Measurements from ENCODE around the gene FAM111A. TPM values are rescaled to one million over a fixed set of nuclear protein-coding genes. Genes with fewer than 3 reads are reported as not detected.

Gene FAM111A
- total RNA-seq, 1 donor from 2014 or later: 7.3 TPM

GRCh38 chr11:59175091-59175501, 32.4 kb downstream of the FAM111A start:
- intact Hi-C loops (cut with DNase I): no loop called here
- no peak for DNase-seq (ENCODE audit: low spot score)

DNA sequence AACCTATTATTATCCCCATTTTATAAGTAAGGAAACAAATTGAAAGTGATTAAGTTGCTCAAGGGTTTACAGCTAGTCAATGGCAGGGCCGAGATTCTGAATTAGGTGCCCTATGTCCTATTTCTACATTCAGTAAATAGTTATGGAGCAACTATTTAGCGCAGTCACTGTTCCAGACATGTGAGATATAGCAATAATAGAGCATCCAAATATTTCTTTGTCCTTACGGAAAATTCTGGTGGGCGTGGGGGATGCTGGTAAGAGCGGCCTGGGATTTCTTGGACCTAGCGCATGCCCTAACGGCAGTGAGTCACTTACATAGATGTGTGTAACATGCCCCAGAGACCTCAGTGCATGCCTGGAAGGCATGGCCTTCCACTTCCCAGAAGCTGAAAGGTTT, 33.7 kb downstream of the FAM111A start:
- DNase-seq (ENCODE audit: low spot score): no peak

GRCh38 chr11:59178402-59178801, 35.7 kb downstream of the FAM111A start:
- DNase-seq (ENCODE audit: low spot score): no peak
- intact Hi-C loops (cut with DNase I): no loop called here

More for the DNA sequence above, 33.7 kb downstream of the FAM111A start:
- intact Hi-C loops (cut with DNase I): no loop called here

DNA sequence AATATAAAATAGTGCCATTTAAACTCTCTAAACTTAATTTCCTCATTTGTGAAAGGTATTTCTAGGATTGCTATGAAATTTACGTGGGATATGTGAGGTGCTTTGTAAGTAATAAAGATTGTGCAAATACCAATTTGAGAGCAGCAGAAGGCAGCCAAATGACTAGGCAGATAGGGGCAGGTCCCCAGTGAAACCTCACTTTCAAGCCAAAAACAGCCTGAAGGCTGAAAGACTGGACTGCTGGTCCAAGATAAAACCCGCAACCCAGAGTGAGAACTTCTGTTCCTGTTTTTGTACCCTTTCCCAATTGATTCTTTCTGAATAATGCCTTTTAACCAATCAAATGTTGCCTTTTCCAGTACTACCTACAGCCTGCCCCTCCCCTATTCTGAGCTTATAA, 36.5 kb downstream of the FAM111A start:
- DNase-seq (ENCODE audit: low spot score): no peak
- intact Hi-C loops (cut with DNase I): no loop called here

GRCh38 chr11:59180168-59180776, 37.6 kb downstream of the FAM111A start:
- intact Hi-C loops (cut with DNase I): no loop called here
- no peak for DNase-seq (ENCODE audit: low spot score)

- DNase-seq (ENCODE audit: low spot score): no peak
- intact Hi-C loops (cut with DNase I): no loop called here
Observed at GRCh38 chr11:59180907-59181306, 38.3 kb downstream of the FAM111A start.

DNA sequence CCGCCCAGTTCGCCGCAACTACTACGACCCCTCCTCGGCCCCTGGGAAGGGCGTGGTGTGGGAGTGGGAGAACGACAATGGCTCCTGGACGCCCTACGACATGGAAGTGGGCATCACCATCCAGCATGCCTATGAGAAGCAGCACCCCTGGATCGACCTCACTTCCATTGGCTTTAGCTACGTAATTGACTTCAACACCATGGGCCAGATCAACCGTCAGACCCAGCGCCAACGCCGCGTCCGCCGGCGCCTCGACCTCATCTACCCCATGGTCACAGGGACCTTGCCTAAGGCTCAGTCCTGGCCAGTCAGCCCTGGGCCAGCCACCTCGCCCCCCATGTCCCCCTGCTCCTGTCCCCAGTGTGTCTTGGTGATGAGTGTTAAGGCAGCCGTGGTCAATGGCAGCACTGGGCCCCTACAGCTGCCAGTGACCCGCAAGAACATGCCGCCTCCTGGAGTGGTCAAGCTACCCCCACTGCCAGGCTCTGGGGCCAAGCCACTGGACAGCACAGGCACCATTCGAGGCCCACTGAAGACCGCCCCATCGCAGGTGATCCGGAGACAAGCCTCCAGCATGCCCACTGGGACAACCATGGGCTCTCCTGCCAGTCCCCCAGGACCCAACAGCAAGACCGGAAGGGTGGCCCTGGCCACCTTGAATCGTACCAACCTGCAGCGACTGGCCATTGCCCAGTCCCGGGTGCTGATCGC, 39.2 kb downstream of the FAM111A start:
- intact Hi-C loops (cut with DNase I): no loop called here
- no peak for DNase-seq (ENCODE audit: low spot score)

DNA sequence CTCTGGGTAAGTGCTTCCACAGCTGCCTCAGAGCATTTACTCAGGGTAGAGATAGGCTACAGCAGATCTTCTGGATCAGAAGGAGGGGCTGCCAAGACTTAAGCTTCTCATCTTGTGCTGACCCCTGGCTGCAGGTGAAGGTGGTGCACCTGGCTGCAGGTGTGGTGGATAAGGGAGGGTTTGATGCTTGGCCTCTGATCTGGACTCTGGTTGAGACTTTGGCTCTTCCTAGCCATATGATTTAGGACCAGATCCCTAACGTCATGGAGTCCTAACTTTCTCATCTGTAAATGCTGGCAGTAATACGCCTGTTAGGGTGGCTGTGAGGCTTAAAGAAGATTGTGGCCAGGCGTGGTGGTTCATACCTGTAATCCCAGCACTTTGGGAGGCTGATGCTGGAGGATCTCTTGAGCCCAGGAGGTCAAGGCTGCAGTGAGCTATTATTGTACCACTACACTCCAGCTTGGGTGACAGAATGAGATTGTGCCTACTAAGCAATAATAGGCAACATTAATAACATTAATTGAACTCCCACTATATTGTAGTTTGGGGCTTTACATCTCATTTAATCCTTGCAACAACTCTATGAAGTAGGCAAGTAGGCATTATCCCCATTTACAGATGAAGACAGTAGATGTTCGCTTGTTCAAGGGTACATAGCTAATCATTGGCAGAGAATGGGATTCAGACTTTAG, 39.9 kb downstream of the FAM111A start:
- intact Hi-C loops (cut with DNase I): no loop called here
- no peak for DNase-seq (ENCODE audit: low spot score)

DNA sequence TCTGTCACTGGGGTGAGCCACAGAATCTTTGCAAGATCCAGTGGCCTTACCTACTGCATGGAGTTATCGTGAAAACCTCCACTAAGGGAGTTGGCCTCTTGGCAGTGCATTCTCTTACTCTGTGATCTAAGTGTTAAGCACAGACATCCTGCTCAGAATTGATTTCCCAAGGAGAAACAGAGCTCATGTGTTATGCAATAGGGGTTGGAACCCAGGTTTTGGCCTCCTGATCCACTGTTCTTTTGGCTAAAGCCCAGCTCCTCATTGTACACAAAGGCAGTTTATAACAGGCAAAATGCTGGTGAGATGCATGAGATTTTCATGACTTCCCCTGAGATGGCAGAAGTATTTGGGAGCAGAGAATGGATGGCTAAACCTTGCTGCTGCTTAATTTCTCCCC, 41.1 kb downstream of the FAM111A start:
- intact Hi-C loops (cut with DNase I): no loop called here
- DNase-seq (ENCODE audit: low spot score): no peak

DNA sequence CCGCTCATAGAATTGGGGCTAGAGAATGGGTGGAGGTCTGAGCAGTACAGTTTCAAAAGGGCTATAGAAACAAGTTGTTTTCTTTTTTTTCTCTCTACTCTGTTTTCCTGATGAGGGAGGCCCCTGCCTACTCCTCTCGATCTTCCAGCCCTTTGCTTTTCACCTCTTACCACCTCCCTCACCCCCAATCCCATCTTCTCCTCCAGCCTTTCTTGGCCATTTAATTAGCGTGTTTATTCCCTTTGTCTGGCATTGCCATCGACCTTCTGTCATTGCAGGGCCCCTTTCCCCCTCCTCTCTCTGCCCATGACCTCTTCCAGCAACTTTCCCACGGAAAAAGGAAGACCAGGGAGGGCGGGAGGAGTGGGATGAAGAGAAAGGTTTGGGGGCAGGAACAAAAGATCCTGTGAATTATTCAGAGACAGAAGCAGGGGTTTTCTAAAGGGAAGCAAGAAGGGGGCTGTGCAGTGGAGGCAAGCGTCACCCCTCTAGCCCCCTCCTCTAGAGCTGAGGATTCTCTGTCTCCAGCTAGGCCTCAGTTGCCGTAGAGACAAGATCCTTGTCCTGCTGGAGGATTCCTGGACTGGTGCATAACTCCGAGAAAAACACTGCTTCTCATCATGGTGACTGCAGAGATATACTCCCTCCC, 42.2 kb downstream of the FAM111A start:
- intact Hi-C loops (cut with DNase I): no loop called here

DNA sequence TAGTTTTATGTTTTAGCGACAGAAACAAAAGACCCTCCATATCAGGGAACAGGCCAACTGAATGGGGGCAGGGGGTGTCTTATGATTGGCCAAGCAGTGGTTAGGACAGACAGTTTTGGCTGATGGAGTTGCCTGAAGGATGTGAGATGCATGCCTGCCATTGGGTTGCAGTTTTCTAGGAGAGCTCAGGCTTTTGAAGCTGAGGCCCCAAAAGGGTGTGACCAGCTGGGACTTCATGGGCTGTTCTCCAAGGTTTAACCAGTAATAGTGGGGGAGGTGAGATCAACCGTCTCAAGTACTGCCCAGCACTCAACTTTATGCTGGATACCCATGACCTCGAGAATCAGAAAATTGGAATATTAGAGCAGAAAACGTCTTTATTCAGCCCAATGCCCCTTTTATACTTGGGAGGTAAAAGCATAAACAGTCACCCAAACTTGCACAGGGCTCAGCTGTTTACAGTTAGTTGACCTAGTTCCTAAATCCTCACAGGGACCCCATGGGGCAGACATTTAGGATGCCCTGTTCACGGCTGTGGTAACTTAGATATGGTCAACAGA, 42.8 kb downstream of the FAM111A start:
- intact Hi-C loops (cut with DNase I): no loop called here
- no peak for DNase-seq (ENCODE audit: low spot score)

More for the DNA sequence above, 42.2 kb downstream of the FAM111A start:
- DNase-seq (ENCODE audit: low spot score): no peak

DNA sequence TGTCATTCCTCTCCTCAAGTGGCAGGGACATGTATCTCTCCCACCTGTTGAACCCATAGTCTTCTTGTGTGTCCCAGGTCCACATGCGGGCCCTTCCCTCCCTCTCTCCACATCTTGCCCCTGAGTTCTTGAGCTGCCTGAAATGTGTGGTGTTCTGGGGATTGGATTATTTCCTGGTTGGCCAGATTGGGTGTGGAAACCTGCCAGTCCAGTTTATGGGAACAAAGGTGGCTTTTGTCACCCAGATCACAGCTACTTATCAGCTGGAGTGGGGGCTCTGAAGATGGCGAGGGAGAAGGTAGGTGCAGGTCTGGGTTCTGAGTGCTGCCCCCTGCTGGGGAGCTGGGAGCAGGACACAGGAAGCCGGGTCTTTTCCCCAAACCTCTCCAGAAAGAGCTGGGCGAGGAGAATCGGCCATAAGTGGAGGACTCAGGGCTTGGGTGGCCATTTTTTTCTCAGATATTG, 43.5 kb downstream of the FAM111A start:
- intact Hi-C loops (cut with DNase I): no loop called here
- no peak for DNase-seq (ENCODE audit: low spot score)

DNA sequence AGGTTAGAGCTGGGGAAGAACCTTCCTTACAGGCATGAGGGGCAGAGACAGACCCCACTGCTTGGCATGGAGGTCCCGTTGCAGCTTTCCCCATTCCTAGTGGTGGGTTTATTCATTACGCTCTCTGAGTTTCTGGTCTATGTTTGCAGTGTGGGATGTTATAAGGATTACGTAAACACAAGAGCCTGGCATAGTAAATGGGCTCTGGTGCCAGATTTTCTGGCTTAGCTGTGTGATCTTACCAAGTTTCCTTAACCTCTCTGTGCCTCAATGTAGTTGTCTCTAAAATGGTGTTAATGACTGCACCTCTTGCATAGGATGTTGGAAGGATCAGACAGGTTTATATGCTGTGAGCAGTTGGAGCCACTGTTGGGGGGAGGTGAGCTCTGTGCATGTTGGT, 44.4 kb downstream of the FAM111A start:
- DNase-seq (ENCODE audit: low spot score): no peak

DNA sequence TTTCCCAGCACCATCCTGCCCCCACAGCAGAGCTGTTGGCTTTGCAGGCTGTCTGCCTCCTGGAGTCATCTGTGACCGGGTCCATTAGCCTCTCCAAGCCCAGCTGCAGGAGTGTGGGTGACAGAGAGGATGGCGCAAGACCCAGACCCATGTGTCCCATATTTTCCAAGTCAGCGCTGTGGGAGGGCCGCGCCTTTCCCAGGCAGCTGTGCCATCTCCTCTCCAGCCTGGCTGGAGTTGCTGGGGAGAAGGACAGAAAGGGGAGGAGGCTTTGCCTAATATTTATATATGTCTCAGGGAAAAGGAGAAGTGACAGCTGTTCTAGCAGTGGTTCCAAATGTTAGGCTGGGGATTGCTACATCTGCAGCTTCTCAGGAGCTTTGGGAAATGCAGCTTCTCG, 44.9 kb downstream of the FAM111A start:
- DNase-seq (ENCODE audit: low spot score): no peak
- intact Hi-C loops (cut with DNase I): no loop called here

More for the DNA sequence above, 44.4 kb downstream of the FAM111A start:
- intact Hi-C loops (cut with DNase I): no loop called here

DNA sequence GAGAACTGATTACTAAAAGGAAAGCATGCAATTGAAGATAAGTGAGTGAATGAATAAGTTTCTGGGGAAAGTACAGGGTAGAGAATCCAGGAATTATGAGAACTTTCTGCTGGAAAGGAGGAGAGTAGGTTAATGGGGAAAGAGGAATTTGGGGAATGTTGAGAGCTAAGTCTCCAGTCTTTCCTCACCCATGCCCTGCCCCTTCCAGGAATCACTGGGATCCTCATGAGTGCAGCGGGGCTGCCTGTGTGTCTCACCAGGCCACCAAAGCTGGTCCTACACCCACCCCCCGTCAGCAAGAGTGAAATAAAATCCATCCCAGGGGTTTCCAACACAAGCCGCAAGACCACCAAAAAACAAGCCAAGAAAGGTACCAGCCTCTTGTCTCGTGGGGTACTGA, 46.3 kb downstream of the FAM111A start:
- intact Hi-C loops (cut with DNase I): no loop called here
- no peak for DNase-seq (ENCODE audit: low spot score)

GRCh38 chr11:59189986-59190385, 47.3 kb downstream of the FAM111A start:
- intact Hi-C loops (cut with DNase I): no loop called here
- DNase-seq (ENCODE audit: low spot score): no peak

DNA sequence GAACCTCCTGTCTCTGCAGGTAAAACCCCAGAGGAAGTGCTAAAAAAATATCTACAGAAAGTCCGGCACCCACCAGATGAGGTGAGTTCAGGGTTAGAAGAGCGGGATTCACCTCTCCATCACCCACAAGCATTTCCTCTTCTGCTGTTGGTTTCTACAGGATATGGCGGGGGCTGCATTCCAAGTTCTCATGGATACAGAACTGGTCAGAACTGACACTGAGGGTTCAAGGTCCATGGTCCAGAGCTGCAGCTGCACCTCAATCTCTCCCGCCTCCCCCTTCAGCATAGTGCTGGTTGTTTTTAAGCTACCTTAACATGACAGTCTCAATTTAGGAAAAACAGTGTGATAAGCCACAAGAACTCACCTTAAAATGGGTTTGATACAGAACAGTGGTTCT, 48.4 kb downstream of the FAM111A start:
- no peak for DNase-seq (ENCODE audit: low spot score)
- intact Hi-C loops (cut with DNase I): no loop called here

GRCh38 chr11:59191890-59192289, 49.2 kb downstream of the FAM111A start:
- no peak for DNase-seq (ENCODE audit: low spot score)
- intact Hi-C loops (cut with DNase I): no loop called here

DNA sequence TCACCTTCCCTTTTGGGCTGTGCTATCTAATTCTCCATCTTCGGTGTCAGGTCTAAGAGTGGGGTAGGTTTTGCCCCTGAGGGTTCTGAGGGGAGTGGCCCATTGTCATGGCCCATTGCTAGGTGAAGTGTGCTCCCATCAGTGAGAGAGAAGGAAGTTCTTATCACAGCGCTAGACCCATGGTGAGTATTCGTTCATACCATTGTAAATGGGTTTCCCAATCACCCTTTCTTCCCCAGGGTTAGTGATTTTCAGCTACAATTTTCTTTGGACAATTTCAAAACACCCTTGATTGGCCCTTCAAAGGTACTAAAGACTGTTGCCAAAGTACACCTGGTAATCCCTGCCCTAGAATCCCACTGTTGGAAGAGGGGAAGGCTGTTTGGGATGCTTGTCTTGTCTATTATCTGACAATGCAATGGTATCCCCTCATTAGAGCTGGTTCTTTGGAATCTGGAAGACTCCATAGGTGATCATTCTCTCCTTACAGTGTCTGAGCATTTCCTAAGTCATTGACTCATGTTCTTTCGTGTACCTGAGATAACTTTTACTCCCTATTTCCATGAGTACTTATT, 49.9 kb downstream of the FAM111A start:
- intact Hi-C loops (cut with DNase I): no loop called here
- DNase-seq (ENCODE audit: low spot score): no peak
